OCI-LY7 (cell line): ENCODE results near the gene PDHX. TPM values are rescaled to one million over a fixed set of nuclear protein-coding genes. Genes with fewer than 3 reads are reported as not detected.

Experiments used
- BruUV-seq: library from RNA; stranded (reverse); fragments of 400-500 nt; replicated peaks from 2 replicates; lab custom pipeline; 2021; lab: Mats Ljungman, UMichigan
- CTCF ChIA-PET: fragments of 300-600 bp; sonication (Branson Sonifier 250); formaldehyde crosslinking; loops from one replicate; lab custom pipeline; 2022; ENCODE audit warnings: antibody characterized with exemption; ENCODE audit not compliant: unreplicated experiment; lab: Charles Lee
- POLR2A ChIA-PET: fragments of 300-600 bp; sonication (Branson Sonifier 250); formaldehyde crosslinking; loops from one replicate; lab custom pipeline; 2022; ENCODE audit warnings: antibody characterized with exemption; lab: Charles Lee
- DNase-seq: peaks from one replicate; pipeline ENCODE4 v3.0.0-alpha.2; 2015; ENCODE audit warnings: low spot score
- H2AFZ ChIP-seq: fragments of 200-600 bp; sonication (generic), shearing (Covaris generic); 2 replicates; pipeline ENCODE4 v1.6.1; 2014; ENCODE audit warnings: mild to moderate bottlenecking, antibody characterized with exemption, low read length, moderate library complexity
- H3K27ac ChIP-seq: fragments of 200-600 bp; sonication (generic); 2 replicates; pipeline ENCODE4 v1.5.1; 2014; ENCODE audit warnings: mixed run types, low read depth, mild to moderate bottlenecking, moderate library complexity, low read length, inconsistent platforms; ENCODE audit not compliant: poor library complexity, severe bottlenecking
- H3K36me3 ChIP-seq: fragments of 200-600 bp; sonication (generic); 2 replicates; pipeline ENCODE4 v1.6.1; 2014; ENCODE audit warnings: mild to moderate bottlenecking, antibody characterized with exemption, low read length, moderate library complexity, mixed read lengths; ENCODE audit not compliant: insufficient read depth
- H3K4me1 ChIP-seq: fragments of 200-600 bp; sonication (generic); 2 replicates; pipeline ENCODE4 v1.5.1; 2014; ENCODE audit warnings: mild to moderate bottlenecking, low read length; ENCODE audit not compliant: insufficient read depth, poor library complexity, severe bottlenecking
- H3K4me2 ChIP-seq: fragments of 200-600 bp; sonication (generic); 2 replicates; pipeline ENCODE4 v1.6.1; 2014; ENCODE audit warnings: mild to moderate bottlenecking, low read length
- H3K4me3 ChIP-seq: fragments of 200-600 bp; sonication (generic); 2 replicates; pipeline ENCODE4 v1.5.1; 2014; ENCODE audit warnings: mild to moderate bottlenecking, low read depth, low read length; ENCODE audit not compliant: poor library complexity, severe bottlenecking
- H3K79me2 ChIP-seq: fragments of 200-600 bp; sonication (generic); 2 replicates; pipeline ENCODE4 v1.6.1; 2016; ENCODE audit warnings: low read depth, mild to moderate bottlenecking, low read length, moderate library complexity, mixed read lengths; ENCODE audit not compliant: insufficient read depth
- H3K9me2 ChIP-seq: fragments of 200-600 bp; sonication (generic); 2 replicates; pipeline ENCODE4 v1.6.1; 2016; ENCODE audit warnings: mild to moderate bottlenecking, low read length, mixed read lengths; ENCODE audit not compliant: insufficient read depth
- H3K9me3 ChIP-seq: fragments of 200-600 bp; sonication (generic); 2 replicates; pipeline ENCODE4 v1.6.1; 2014; ENCODE audit warnings: mild to moderate bottlenecking, mixed run types, low read length, mixed read lengths
- H4K20me1 ChIP-seq: fragments of 200-600 bp; sonication (generic); 2 replicates; pipeline ENCODE4 v1.6.1; 2014; ENCODE audit warnings: mild to moderate bottlenecking, antibody characterized with exemption, low read length, moderate library complexity, mixed read lengths; ENCODE audit not compliant: insufficient read depth
- CTCF ChIP-seq: fragments of 200-600 bp; sonication (generic); conservative IDR thresholded peaks from 2 replicates; pipeline ENCODE4 v1.5.1; 2014; ENCODE audit warnings: mild to moderate bottlenecking, antibody characterized with exemption, low read length, moderate library complexity, mixed read lengths
- EZH2phosphoT487 ChIP-seq: fragments of 200-600 bp; sonication (generic); IDR thresholded peaks from 2 replicates; pipeline ENCODE4 v1.6.1; 2018; ENCODE audit warnings: low read depth, borderline replicate concordance, mild to moderate bottlenecking, mixed run types, antibody characterized with exemption, low read length, moderate library complexity, mixed read lengths
- intact Hi-C: fragments of 100-400 bp; cut with micrococcal nuclease; formaldehyde crosslinking; loops from one replicate; pipeline ENCODE4 v1.10.0; 2022; ENCODE audit not compliant: unreplicated experiment
- total RNA-seq, 2 experiments: library from RNA; depleted of rRNA in 1 of 2; stranded (reverse); fragments of >200 nt in 1 of 2; shearing (Covaris generic) in 1 of 2; gene quantifications; 2 replicates each; pipeline ENCODE4 v1.2.3, GENCODE V29; 2014 to 2022

The PDHX gene
- total RNA-seq, 2 experiments from 2014 or later = 18.0 to 50.9 TPM

- no peak overlapping the region for H3K4me2 ChIP-seq
- H3K79me2 ChIP-seq = peaks cover 4% of the 10 kb centered on the region; the same call in 1 of the 2 replicates
- H2AFZ ChIP-seq = no peak overlapping the region
- intact Hi-C loops = no loop called here
- ChIA-PET POLR2A (no interaction called here), CTCF (no interaction called here)
- H3K36me3 ChIP-seq = peaks cover 52% of the 10 kb centered on the region
- no peaks in the 10 kb centered on the region for H3K9me2 ChIP-seq
- TF ChIP-seq CTCF (no peak), EZH2phosphoT487 (no peak)
- no peaks in the 10 kb centered on the region for H4K20me1 ChIP-seq
- no peak overlapping the region for H3K4me3 ChIP-seq
- H3K27ac ChIP-seq = no peak overlapping the region
- no TSS peak for BruUV-seq
- DNase-seq = no peak
- H3K9me3 ChIP-seq = peaks cover 7% of the 10 kb centered on the region; the same call in 1 of the 2 replicates
- H3K4me1 ChIP-seq = peaks cover 15% of the 10 kb centered on the region
These were observed 10.8 kb upstream of the PDHX start for GRCh38 chr11:34905666-34906065.

DNA sequence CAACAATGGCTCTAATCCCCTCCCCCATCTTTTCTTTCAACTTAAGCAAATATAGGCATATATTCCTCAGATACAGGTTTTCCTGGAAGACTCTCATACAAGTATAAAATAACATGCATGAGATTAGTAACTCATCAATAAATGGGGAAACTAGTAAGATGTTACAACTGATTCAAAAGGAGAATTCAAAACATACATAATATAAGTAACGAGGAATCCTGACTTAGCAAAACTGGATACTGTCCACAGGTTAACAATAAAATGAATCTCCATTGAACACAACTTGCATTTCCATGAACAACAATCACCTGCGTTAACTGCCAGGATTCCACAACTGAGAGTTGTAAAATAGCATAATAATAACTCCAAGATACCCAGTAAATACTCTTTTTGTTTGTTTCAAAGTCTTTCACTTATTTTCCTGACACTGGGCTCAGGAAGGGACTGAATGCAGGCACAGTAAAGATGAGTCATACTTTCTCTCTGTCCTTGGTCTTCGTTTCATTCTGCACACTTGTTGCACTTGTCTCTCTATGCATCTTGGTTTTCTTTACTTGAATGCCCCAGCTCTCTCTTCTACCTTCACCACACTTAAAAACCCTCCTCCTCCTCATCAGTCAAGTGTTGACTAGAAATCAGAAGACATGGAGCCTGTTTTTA lies 8.4 kb upstream of the PDHX start:
- intact Hi-C loops = no loop called here
- ChIA-PET POLR2A (no interaction called here), CTCF (no interaction called here)

More for the DNA sequence above, 8.4 kb upstream of the PDHX start:
- H4K20me1 ChIP-seq = no peaks in the 10 kb centered on the region
- peaks cover 42% of the 10 kb centered on the region for H3K36me3 ChIP-seq
- H3K79me2 ChIP-seq = peaks cover 4% of the 10 kb centered on the region; the same call in 1 of the 2 replicates
- H3K4me1 ChIP-seq = peaks cover 26% of the 10 kb centered on the region
- no peaks in the 10 kb centered on the region for H3K9me3 ChIP-seq
- no TSS peak for BruUV-seq
- H3K4me2 ChIP-seq = no peak overlapping the region
- no peak overlapping the region for H3K27ac ChIP-seq
- no peak for DNase-seq
- no peaks in the 10 kb centered on the region for H3K9me2 ChIP-seq
- TF ChIP-seq EZH2phosphoT487 = no peak
- TF ChIP-seq CTCF = no peak
- H3K4me3 ChIP-seq = no peak overlapping the region
- no peak overlapping the region for H2AFZ ChIP-seq
